Colon (tissue), 2 donors: Measurements from ENCODE around the gene KCNJ4.

Source experiments
- FAIRE-seq: peaks from 2 replicates; lab custom pipeline; 2012; peaks lifted over from hg19 to GRCh38; lab: Jason Lieb, UNC
- donor health status: control.
- donor health status: control.

KCNJ4 gene

GRCh38 chr22:38455076-38455529 is at the start of gene KCNJ4:
Gene KCNJ4 (minus strand): TSS chr22:38455199. CDS start chr22:38428132, 27,067 bp downstream.
- FAIRE-seq: no peak

- no peak for FAIRE-seq
These were observed 48.0 kb upstream of the KCNJ4 start for GRCh38 chr22:38503021-38503420.

- FAIRE-seq: no peak
These were observed 47.0 kb upstream of the KCNJ4 start for GRCh38 chr22:38501797-38502672.

GRCh38 chr22:38497869-38498268 is 42.9 kb upstream of the KCNJ4 start:
- no peak for FAIRE-seq

- no peak for FAIRE-seq
These were observed 39.9 kb upstream of the KCNJ4 start for GRCh38 chr22:38494939-38495338.

- no peak for FAIRE-seq
These were observed 39.5 kb upstream of the KCNJ4 start for GRCh38 chr22:38494498-38494897.

GRCh38 chr22:38491707-38492348 is 36.8 kb upstream of the KCNJ4 start:
- no peak for FAIRE-seq

GRCh38 chr22:38490915-38491314 is 35.9 kb upstream of the KCNJ4 start:
- no peak for FAIRE-seq

- no peak for FAIRE-seq
These were observed 35.5 kb upstream of the KCNJ4 start for GRCh38 chr22:38490475-38490874.

- no peak for FAIRE-seq
These were observed 34.7 kb upstream of the KCNJ4 start for GRCh38 chr22:38489561-38490145.

- no peak for FAIRE-seq
These were observed 34.1 kb upstream of the KCNJ4 start for GRCh38 chr22:38489142-38489541.

- FAIRE-seq: no peak
These were observed 32.9 kb upstream of the KCNJ4 start for GRCh38 chr22:38487946-38488345.

GRCh38 chr22:38485783-38486182 is 30.8 kb upstream of the KCNJ4 start:
- no peak for FAIRE-seq

- no peak for FAIRE-seq
These were observed 29.2 kb upstream of the KCNJ4 start for GRCh38 chr22:38484244-38484643.

GRCh38 chr22:38482662-38483308 is 27.8 kb upstream of the KCNJ4 start:
- FAIRE-seq: no peak

- FAIRE-seq: no peak
These were observed 26.9 kb upstream of the KCNJ4 start for GRCh38 chr22:38481871-38482332.

GRCh38 chr22:38481162-38481870 is 26.3 kb upstream of the KCNJ4 start:
- FAIRE-seq: no peak

GRCh38 chr22:38479096-38479837 is 24.3 kb upstream of the KCNJ4 start:
- no peak for FAIRE-seq

GRCh38 chr22:38477585-38477984 is 22.6 kb upstream of the KCNJ4 start:
- FAIRE-seq: no peak

GRCh38 chr22:38474003-38474607 is 19.1 kb upstream of the KCNJ4 start:
- FAIRE-seq: no peak

GRCh38 chr22:38471237-38471636 is 16.2 kb upstream of the KCNJ4 start:
- no peak for FAIRE-seq
